Osteocyte (in vitro differentiated cells): ENCODE results near the gene DCAF15. TPM values are rescaled to one million over a fixed set of nuclear protein-coding genes. Genes with fewer than 3 reads are reported as not detected.

Source experiments
- DNase-seq: peaks from one replicate; pipeline ENCODE4 v3.0.0; 2021; ENCODE audit warnings: mixed read lengths; ENCODE audit not compliant: unreplicated experiment; ENCODE audit errors: extremely low spot score
- H3K27ac Mint-ChIP-seq: one replicate; pipeline ENCODE4 v1.8.0; 2021; ENCODE audit warnings: mild to moderate bottlenecking, mixed read lengths; ENCODE audit not compliant: unreplicated experiment
- H3K27me3 Mint-ChIP-seq: one replicate; pipeline ENCODE4 v1.8.0; 2021; ENCODE audit warnings: mixed read lengths; ENCODE audit not compliant: unreplicated experiment
- H3K36me3 Mint-ChIP-seq: one replicate; pipeline ENCODE4 v1.8.0; 2021; ENCODE audit warnings: mixed read lengths; ENCODE audit not compliant: unreplicated experiment
- H3K4me1 Mint-ChIP-seq: one replicate; pipeline ENCODE4 v1.8.0; 2021; ENCODE audit warnings: mixed read lengths; ENCODE audit not compliant: unreplicated experiment
- H3K4me3 Mint-ChIP-seq: one replicate; pipeline ENCODE4 v1.8.0; 2021; ENCODE audit warnings: mild to moderate bottlenecking, moderate library complexity, mixed read lengths; ENCODE audit not compliant: unreplicated experiment
- H3K9me3 Mint-ChIP-seq: one replicate; pipeline ENCODE4 v1.8.0; 2021; ENCODE audit warnings: mixed read lengths; ENCODE audit not compliant: unreplicated experiment
- CTCF ChIP-seq: fragments of 200-600 bp; sonication (generic); IDR thresholded peaks from 2 replicates; pipeline ENCODE4 v1.5.0; 2021; ENCODE audit warnings: antibody characterized with exemption, mild to moderate bottlenecking, moderate library complexity
- long read RNA-seq: library from polyadenylated mRNA; unstranded; transcript quantifications from one replicate; pipeline ENCODE4 v2.0.0, GENCODE V29; 2021
- total RNA-seq: library from RNA; stranded (reverse); gene quantifications from 2 replicates; pipeline ENCODE4 v1.2.1, GENCODE V29; 2021

Gene DCAF15
- 27.4 and 29.3 TPM in 2 replicates for total RNA-seq
- long read RNA-seq, result 0 reads

GRCh38 chr19:13952154-13952930 lies at the start of gene DCAF15:
Gene DCAF15 (plus strand): TSS chr19:13952509. CDS start chr19:13952513, 4 bp downstream.
- no peaks in the 10 kb centered on the region for H3K27me3 Mint-ChIP-seq

GRCh38 chr19:13902993-13903555 lies 49.2 kb upstream of the DCAF15 start:
- Mint-ChIP-seq H3K27me3 (no peaks in the 10 kb centered on the region), H3K36me3 (no peaks in the 10 kb centered on the region), H3K4me1 (peaks cover 15% of the 10 kb centered on the region), H3K27ac (no peak overlapping the region), H3K9me3 (no peaks in the 10 kb centered on the region), H3K4me3 (no peak overlapping the region)
- TF ChIP-seq CTCF, result peak; percentile 46
- no peak for DNase-seq

More at GRCh38 chr19:13952154-13952930, at the start of gene DCAF15:
- H3K27ac Mint-ChIP-seq, result peak within 1 kb of the TSS; percentile 81
- TF ChIP-seq CTCF, result no peak
- H3K4me3 Mint-ChIP-seq, result peak within 1 kb of the TSS; percentile 93
- H3K4me1 Mint-ChIP-seq, result peaks cover 11% of the 10 kb centered on the region
- H3K36me3 Mint-ChIP-seq, result peaks cover 6% of the 10 kb centered on the region
- peak; percentile 100 for DNase-seq
- H3K9me3 Mint-ChIP-seq, result no peaks in the 10 kb centered on the region

GRCh38 chr19:13905634-13906520 lies 46.4 kb upstream of the DCAF15 start, which contains the start of the genes BRME1 and CC2D1A:
Gene BRME1 (minus strand): TSS chr19:13906117. CDS start chr19:13904892, 1,225 bp downstream.
Gene CC2D1A (plus strand): TSS chr19:13906201. CDS start chr19:13906442, 241 bp downstream.
- H3K27me3 Mint-ChIP-seq, result no peaks in the 10 kb centered on the region
- H3K36me3 Mint-ChIP-seq, result peaks cover 7% of the 10 kb centered on the region
- H3K4me3 Mint-ChIP-seq, result peak within 1 kb of the TSS; percentile 80
- H3K9me3 Mint-ChIP-seq, result no peaks in the 10 kb centered on the region
- TF ChIP-seq CTCF, result no peak
- H3K4me1 Mint-ChIP-seq, result peaks cover 14% of the 10 kb centered on the region
- peak; percentile 95 for DNase-seq
- peak within 1 kb of the TSS; percentile 50 for H3K27ac Mint-ChIP-seq

- no peaks in the 10 kb centered on the region for H3K27me3 Mint-ChIP-seq
- H3K27ac Mint-ChIP-seq, result peak overlapping the region; percentile 50
- DNase-seq, result no peak
- no peaks in the 10 kb centered on the region for H3K9me3 Mint-ChIP-seq
- H3K36me3 Mint-ChIP-seq, result peaks cover 7% of the 10 kb centered on the region
- H3K4me1 Mint-ChIP-seq, result peaks cover 14% of the 10 kb centered on the region
- TF ChIP-seq CTCF, result no peak
- peak overlapping the region; percentile 79 for H3K4me3 Mint-ChIP-seq
These were observed 45.8 kb upstream of the DCAF15 start for GRCh38 chr19:13906521-13906904.
